Aorta (tissue), 5 donors: ENCODE measurements around the gene FBXW11. TPM values are rescaled to one million over a fixed set of nuclear protein-coding genes. Genes with fewer than 3 reads are reported as not detected.

Experiments
- ATAC-seq: fragments of 200-7000 bp; cut with Tn5 transposase; one replicate; pipeline ENCODE4 v1.9.1; 2022; ENCODE audit warnings: moderate library complexity; ENCODE audit not compliant: low FRiP score
- DNase-seq, 2 donors: peaks; one replicate each; pipeline ENCODE4 v3.0.0-alpha.2; 2020
- H3K27ac ChIP-seq, 2 donors: one replicate each; pipeline ENCODE4 v1.5.1; 2013; ENCODE audit warnings: low read length in 2 of 2, mild to moderate bottlenecking in 2 of 2, moderate library complexity in 2 of 2, control low read depth in 1 of 2, inconsistent platforms in 1 of 2, low read depth in 1 of 2
- H3K27me3 ChIP-seq, 2 donors: one replicate each; pipeline ENCODE4 v1.6.1; 2013; ENCODE audit warnings: control low read depth in 1 of 2, low read length in 1 of 2, mild to moderate bottlenecking in 1 of 2, moderate library complexity in 1 of 2; ENCODE audit not compliant: insufficient read depth in 2 of 2, control insufficient read depth in 1 of 2
- H3K36me3 ChIP-seq, 2 donors: one replicate each; pipeline ENCODE4 v1.6.1; 2013; ENCODE audit warnings: control low read depth in 1 of 2, low read length in 1 of 2, mild to moderate bottlenecking in 1 of 2; ENCODE audit not compliant: insufficient read depth in 2 of 2, control insufficient read depth in 1 of 2
- H3K4me1 ChIP-seq, 2 donors: one replicate each; pipeline ENCODE4 v1.6.1; 2013; ENCODE audit warnings: low read length in 2 of 2, control low read depth in 1 of 2, mild to moderate bottlenecking in 1 of 2, moderate library complexity in 1 of 2; ENCODE audit not compliant: insufficient read depth in 2 of 2, control insufficient read depth in 1 of 2
- H3K4me3 ChIP-seq, 2 donors: one replicate each; pipeline ENCODE4 v1.5.1; 2013; ENCODE audit warnings: low read length in 2 of 2, control low read depth in 1 of 2, mild to moderate bottlenecking in 1 of 2
- H3K9me3 ChIP-seq: one replicate; pipeline ENCODE4 v1.6.1; 2013; ENCODE audit warnings: mild to moderate bottlenecking, low read length; ENCODE audit not compliant: control insufficient read depth
- WGBS, 2 donors: extraction: QIAGEN DNeasy Blood & Tissue Kit; methylation state at CpG; one replicate each; pipeline ENCODE4 v1.1.7; 2013; 5-methylcytosine and 5-hydroxymethylcytosine counted together
- intact Hi-C, 2 donors: fragments of 100-400 bp; cut with DNase I; formaldehyde crosslinking; loops; one replicate each; pipeline versions ENCODE4 v1.14.2 to v1.15.0; 2022
- polyA plus RNA-seq, 2 donors: library from polyadenylated mRNA; stranded (reverse); fragments of 200-250 nt; gene quantifications; one replicate each; pipeline ENCODE4 v1.2.3, GENCODE V29; 2013
- total RNA-seq, 2 donors: library from RNA; stranded (reverse); fragmentation: NEBNext Ultra II Directional; extraction: Animal tissue kit (Norgen Biotek cat#: 25700); gene quantifications; one replicate each; pipeline ENCODE4 v1.2.1, GENCODE V29; 2021
- donor health status: healthy with polysubstance abuse.
- donor health status: Bipolar disorder and iron deficiency.
- donor health status: DM: no; HTN: no; CAD: no.
- donor health status: DM: no; HTN: no; CAD: no.
- donor health status: DM: yes; HTN: yes; CAD: no.

Gene FBXW11
- total and polyA plus RNA-seq, 4 donors, result 13.5 to 64.0 (median 40.9) TPM

DNA sequence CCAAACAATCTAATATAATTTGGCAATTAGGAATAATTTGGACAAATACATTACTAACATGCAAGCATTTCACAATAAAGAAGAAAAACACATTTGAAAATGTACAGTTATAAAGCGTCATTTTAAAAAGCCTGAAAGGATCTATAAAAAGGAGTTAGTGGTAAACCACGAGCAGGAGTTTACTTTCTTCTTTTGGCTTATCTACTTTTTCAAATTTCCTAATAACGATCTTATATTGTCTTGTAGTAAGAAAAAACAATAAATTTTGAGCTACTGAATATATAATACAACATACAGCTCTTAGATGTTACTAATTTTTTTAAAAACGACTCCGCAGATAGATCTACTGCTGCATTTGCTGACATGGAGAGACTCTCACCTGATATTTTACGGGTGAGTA lies 141.0 kb downstream of the FBXW11 start:
- H3K4me3 ChIP-seq, result no peak overlapping the region
- no peaks in the 10 kb centered on the region for H3K9me3 ChIP-seq
- H3K36me3 ChIP-seq, result peaks cover 0 to 3% of the 10 kb centered on the region in 2 donors
- ATAC-seq (no peak), DNase-seq (no peak)
- H3K27ac ChIP-seq, result no peak overlapping the region
- H3K27me3 ChIP-seq, result no peaks in the 10 kb centered on the region
- intact Hi-C loops, result no loop called here
- WGBS, 2 donors, result 90 to 93% methylated on average over 6 of the region's 6 CpGs
- no peaks in the 10 kb centered on the region for H3K4me1 ChIP-seq

DNA sequence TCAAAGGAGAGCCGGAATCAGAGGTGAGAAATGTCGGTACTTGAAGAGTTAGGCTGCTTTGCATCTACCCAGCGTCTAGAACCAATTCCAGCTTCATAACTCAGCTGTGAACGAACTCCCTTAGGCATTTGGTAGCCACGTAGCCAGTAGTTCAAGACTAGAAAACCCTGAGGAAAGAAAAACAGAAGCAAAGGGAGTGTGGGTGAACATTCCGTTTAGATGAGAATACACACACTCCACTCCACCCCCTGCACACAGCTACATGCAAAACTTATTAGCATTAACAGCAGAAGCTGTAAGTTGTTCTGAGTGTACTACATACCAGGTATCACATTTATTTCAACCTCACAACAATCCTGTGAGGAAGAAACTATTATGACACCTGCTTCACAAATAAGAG lies 142.5 kb downstream of the FBXW11 start:
- WGBS, 2 donors, result 29 to 39% methylated on average over 6 of the region's 6 CpGs
- Histone ChIP-seq H3K36me3 (peaks cover 0 to 3% of the 10 kb centered on the region in 2 donors), H3K4me1 (no peaks in the 10 kb centered on the region), H3K4me3 (no peak overlapping the region), H3K9me3 (no peaks in the 10 kb centered on the region), H3K27ac (no peak overlapping the region), H3K27me3 (no peaks in the 10 kb centered on the region)
- no peak for DNase-seq
- intact Hi-C loops, result no loop called here
- peak; percentile 44 for ATAC-seq

DNA sequence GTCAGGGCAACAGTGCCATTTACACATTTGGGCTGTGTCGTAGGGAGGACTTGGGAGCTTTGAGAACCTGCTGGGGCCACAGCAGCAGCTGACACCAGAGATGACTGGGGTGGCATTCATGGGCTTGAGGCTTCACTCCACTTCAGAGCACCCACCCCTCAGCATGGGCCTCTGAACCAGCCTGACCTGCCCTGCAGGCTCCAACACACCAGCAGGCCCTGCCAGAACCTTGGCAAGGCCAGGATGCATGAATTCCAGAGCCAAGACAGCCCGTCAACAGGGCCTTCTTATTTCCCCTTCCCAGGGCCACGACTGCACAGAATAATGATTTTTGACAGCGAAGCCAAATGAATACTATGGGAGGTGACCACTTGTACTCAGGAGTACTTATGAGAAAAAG lies 143.8 kb downstream of the FBXW11 start:
- DNase-seq, result no peak
- Histone ChIP-seq H3K27me3 (no peaks in the 10 kb centered on the region), H3K27ac (no peak overlapping the region), H3K36me3 (peaks cover 0 to 3% of the 10 kb centered on the region in 2 donors), H3K9me3 (no peaks in the 10 kb centered on the region), H3K4me3 (no peak overlapping the region), H3K4me1 (no peaks in the 10 kb centered on the region)
- ATAC-seq, result no peak
- intact Hi-C loops, result no loop called here
- 57 to 61% methylated on average over 4 of the region's 4 CpGs for WGBS, 2 donors

DNA sequence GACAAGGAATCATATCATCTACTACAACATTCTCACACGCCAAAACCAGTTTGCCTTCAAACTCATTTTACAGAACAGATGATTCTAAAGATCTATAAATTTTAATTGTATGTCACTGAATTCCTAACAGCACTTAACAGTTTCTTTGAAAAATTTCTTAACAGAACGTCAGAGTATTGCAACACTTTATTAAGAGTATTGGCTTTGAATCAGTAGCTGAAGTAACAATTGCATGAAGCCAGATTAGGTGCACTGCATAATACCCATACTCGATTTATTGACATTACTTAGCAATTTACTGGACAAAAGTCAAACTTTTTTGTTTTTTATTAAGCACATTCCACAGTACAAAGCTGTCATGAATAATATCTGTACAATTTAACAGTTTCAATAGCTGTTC lies 145.1 kb downstream of the FBXW11 start:
- no peaks in the 10 kb centered on the region for H3K9me3 ChIP-seq
- no peak for ATAC-seq
- H3K27me3 ChIP-seq, result no peaks in the 10 kb centered on the region
- intact Hi-C loops, result no loop called here
- no peak overlapping the region for H3K27ac ChIP-seq
- H3K4me3 ChIP-seq, result no peak overlapping the region
- 64 to 76% methylated on average over 3 of the region's 3 CpGs for WGBS, 2 donors
- no peaks in the 10 kb centered on the region for H3K4me1 ChIP-seq
- peaks cover 0 to 3% of the 10 kb centered on the region in 2 donors for H3K36me3 ChIP-seq
- no peak for DNase-seq

DNA sequence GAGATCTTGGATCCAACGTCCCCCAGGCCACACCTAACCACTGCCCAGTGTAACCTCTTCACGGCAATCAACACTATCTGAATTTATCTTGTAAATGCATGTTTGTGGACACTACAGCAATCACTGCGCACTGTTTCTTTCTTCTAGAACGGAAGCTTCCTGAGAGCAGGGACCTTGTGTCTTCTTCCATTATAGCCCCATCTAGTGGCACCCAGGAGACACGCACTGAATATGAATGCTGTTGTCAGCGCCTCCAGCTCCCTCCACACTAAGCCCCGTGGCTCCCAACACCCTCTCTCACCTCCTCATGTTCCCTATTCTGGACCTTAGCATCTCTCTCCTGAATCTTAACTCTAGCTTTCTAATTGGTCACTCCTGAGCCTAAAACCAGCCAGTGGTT lies 148.1 kb downstream of the FBXW11 start:
- no peak for DNase-seq
- Histone ChIP-seq H3K36me3 (peaks cover 0 to 3% of the 10 kb centered on the region in 2 donors), H3K27ac (no peak overlapping the region), H3K4me1 (no peaks in the 10 kb centered on the region), H3K27me3 (no peaks in the 10 kb centered on the region), H3K4me3 (no peak overlapping the region), H3K9me3 (no peaks in the 10 kb centered on the region)
- no peak for ATAC-seq
- intact Hi-C loops, result no loop called here
- WGBS, 2 donors, result 91 to 94% methylated on average over 7 of the region's 7 CpGs

DNA sequence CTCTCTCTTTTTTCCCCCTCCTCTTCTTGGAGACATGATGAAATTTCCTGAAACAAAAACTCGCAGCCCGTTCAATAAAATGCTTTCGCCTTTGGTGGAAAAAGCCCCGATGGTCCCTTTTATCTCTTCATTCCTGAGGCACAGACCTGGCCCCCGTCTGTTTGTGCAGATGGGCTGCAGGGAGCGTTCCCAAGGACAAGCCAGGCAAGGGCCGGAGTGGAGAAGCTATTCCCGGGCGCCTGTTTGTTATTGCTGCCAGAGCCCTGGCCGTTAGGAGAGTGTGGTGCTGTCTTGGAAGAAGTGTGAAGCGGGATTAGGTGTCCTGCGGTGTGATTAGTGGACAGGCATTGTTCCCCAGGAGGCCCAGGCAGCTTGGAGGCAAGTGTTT lies 149.0 kb downstream of the FBXW11 start:
- Histone ChIP-seq H3K4me3 (no peak overlapping the region), H3K27ac (no peak overlapping the region), H3K27me3 (no peaks in the 10 kb centered on the region), H3K36me3 (peaks cover 0 to under 1% of the 10 kb centered on the region in 2 donors), H3K9me3 (no peaks in the 10 kb centered on the region), H3K4me1 (no peaks in the 10 kb centered on the region)
- intact Hi-C loops, result no loop called here
- DNase-seq (no peak), ATAC-seq (no peak)
- WGBS, 2 donors, result 57 to 66% methylated on average over 12 of the region's 12 CpGs

DNA sequence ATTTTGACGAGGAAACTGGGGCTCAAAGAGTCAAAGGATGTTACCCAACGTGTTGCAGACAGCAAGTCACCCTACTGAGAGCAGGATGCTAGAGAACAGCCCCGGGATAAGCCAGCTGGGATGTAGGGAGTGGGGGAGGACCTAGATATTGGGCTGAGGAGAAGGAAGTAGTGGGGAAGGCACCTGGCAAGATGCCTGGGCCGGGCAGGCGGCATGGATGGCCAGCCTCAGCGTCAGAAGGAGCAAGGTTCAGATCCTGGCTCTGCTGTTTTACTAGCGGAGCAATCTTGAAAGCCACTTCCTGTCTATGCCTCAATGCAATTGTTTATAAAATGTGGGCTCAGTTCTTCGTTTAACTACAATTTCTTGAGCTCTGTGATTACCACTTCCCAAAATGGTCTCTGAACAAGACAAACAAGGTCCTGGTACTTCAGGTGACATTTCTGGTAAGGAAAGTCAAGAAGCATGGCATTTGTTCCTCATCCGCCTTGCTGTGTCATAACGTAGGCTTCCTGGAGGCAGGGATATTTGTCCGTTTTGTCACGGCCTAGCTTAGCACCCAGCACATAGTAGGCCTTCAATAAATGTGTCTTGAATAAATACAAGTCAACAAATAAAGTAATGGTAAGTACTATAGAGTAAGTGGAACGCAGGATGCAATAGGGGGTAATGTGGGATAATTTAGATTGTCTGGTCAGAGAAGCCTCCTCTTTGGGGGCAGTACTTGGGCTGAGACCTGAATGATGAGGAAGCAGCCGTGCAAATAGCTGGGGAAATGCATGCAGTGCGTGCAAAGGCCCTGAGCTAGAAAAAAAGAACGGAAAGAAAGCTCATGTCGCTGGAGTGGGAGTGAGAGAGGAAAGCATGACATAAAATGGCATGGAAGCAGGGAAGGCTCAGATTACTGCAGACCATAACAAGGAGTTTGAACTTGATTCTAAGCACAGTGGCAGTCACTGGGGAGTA lies 150.4 kb downstream of the FBXW11 start:
- Histone ChIP-seq H3K27ac (no peak overlapping the region), H3K4me1 (no peaks in the 10 kb centered on the region), H3K27me3 (no peaks in the 10 kb centered on the region), H3K36me3 (no peaks in the 10 kb centered on the region), H3K9me3 (no peaks in the 10 kb centered on the region), H3K4me3 (no peak overlapping the region)
- DNase-seq (no peak), ATAC-seq (no peak)
- 87 to 89% methylated on average over 17 of the region's 17 CpGs for WGBS, 2 donors
- intact Hi-C loops, result no loop called here

DNA sequence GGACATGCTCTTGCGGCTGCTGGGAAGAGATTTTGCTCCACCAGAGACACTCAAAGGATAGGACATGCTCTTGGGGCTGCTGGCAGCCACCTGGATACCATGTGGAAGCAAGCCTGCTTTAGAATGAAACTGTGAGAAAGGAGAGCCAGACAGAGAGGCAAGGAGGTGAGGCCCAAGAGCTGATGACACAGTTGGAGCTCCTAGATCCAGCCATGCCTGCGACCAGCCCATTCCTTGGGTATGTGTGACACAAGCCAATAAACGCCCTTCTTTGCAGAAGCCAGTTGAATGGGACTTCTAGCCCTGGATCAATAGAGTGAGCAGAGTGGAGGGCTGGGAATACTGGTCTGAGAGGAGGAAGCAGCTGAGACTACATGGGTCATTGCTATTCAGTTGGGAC lies 151.2 kb downstream of the FBXW11 start:
- WGBS, 2 donors, result 95 to 97% methylated on average over 3 of the region's 3 CpGs
- intact Hi-C loops, result no loop called here
- no peak for ATAC-seq

DNA sequence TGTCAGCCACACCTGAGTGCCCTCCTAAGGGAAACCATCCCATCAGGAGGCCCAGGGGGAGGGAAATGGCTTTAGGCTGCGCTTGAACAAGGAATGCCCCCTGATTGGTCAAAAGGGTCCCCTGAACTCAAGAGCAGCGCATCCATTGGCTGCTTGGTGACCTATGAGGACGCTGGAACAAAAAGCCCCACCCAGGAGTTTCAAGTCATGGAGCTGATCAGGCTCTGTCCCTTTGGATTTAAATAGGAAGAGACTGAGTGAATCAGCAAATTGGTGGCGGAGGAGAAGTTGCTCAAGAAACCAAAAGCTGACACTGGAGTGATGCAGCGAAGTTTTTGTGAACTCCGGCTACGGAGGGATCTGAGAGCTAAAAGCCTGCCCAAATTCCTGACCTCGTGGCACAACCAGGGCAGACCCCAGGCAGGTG lies 154.2 kb downstream of the FBXW11 start:
- Histone ChIP-seq H3K4me1 (no peaks in the 10 kb centered on the region), H3K36me3 (no peaks in the 10 kb centered on the region), H3K27me3 (no peaks in the 10 kb centered on the region), H3K4me3 (no peak overlapping the region), H3K9me3 (no peaks in the 10 kb centered on the region), H3K27ac (no peak overlapping the region)
- ATAC-seq (no peak), DNase-seq (no peak)
- intact Hi-C loops, result loop anchor here in 1 of 2 donors (5.0 kb wide), 1 partner anchor 435 kb away; the partner anchor contains the start of gene FGF18
- 93 to 96% methylated on average over 8 of the region's 8 CpGs for WGBS, 2 donors

More for the DNA sequence above, 151.2 kb downstream of the FBXW11 start:
- Histone ChIP-seq H3K4me1 (no peaks in the 10 kb centered on the region), H3K27me3 (no peaks in the 10 kb centered on the region), H3K4me3 (no peak overlapping the region), H3K27ac (no peak overlapping the region), H3K9me3 (no peaks in the 10 kb centered on the region), H3K36me3 (no peaks in the 10 kb centered on the region)
- DNase-seq, result no peak
